ENCODE data around the gene TMEM184A.

TMEM184A gene

DNA sequence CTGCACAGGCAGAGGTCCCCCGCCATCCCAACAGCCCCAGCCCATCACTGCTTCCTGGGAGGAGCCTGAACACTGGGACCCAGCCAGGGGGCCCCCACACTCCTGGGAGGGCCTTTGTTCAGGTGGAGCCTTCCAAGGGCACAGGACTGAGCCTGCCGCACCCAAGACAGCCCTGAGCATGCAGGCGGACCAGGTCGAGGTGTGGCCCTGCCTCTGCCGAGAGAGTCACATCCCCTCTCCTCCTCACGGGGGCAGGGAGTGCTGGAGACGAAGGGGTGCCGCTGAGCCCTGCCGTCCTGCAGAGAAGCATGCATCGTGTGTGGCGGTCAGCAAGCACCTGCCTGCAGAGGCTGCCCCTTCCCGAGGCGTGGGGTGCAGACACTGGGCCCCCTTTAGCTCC is 32.8 kb downstream of the TMEM184A start:
- TF ChIP-seq YY1 (IDR thresholded peaks at IDR 0.05; ENCODE audit: low read depth) (no peak), NFIC (IDR thresholded peaks at IDR 0.05) (no peak), EGR1 (IDR thresholded peaks at IDR 0.05) (no peak), RAD21 (IDR thresholded peaks at IDR 0.05; ENCODE audit: low read depth) (no peak), EP300 (IDR thresholded peaks at IDR 0.05; ENCODE audit: borderline replicate concordance) (no peak), TEAD4 (IDR thresholded peaks at IDR 0.05) (no peak), CEBPB (IDR thresholded peaks at IDR 0.05) (no peak), FOXM1 (IDR thresholded peaks at IDR 0.05; ENCODE audit: borderline replicate concordance, low read depth) (no peak), ZBTB7A (IDR thresholded peaks at IDR 0.05; ENCODE audit: low read depth) (no peak), TCF12 (IDR thresholded peaks at IDR 0.05; ENCODE audit: low read depth) (no peak), CREB1 (IDR thresholded peaks at IDR 0.05; ENCODE audit: low read depth) (no peak), TAF1 (IDR thresholded peaks at IDR 0.05; ENCODE audit: low read depth) (no peak)
- TF ChIP-seq, protein P1, sequence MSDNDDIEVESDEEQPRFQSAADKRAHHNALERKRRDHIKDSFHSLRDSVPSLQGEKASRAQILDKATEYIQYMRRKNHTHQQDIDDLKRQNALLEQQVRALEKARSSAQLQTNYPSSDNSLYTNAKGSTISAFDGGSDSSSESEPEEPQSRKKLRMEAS (IDR thresholded peaks at IDR 0.05): no peak
- TF ChIP-seq, protein P2, sequence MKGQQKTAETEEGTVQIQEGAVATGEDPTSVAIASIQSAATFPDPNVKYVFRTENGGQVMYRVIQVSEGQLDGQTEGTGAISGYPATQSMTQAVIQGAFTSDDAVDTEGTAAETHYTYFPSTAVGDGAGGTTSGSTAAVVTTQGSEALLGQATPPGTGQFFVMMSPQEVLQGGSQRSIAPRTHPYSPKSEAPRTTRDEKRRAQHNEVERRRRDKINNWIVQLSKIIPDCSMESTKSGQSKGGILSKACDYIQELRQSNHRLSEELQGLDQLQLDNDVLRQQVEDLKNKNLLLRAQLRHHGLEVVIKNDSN (IDR thresholded peaks at IDR 0.05): no peak
- TF ChIP-seq, protein P3, sequence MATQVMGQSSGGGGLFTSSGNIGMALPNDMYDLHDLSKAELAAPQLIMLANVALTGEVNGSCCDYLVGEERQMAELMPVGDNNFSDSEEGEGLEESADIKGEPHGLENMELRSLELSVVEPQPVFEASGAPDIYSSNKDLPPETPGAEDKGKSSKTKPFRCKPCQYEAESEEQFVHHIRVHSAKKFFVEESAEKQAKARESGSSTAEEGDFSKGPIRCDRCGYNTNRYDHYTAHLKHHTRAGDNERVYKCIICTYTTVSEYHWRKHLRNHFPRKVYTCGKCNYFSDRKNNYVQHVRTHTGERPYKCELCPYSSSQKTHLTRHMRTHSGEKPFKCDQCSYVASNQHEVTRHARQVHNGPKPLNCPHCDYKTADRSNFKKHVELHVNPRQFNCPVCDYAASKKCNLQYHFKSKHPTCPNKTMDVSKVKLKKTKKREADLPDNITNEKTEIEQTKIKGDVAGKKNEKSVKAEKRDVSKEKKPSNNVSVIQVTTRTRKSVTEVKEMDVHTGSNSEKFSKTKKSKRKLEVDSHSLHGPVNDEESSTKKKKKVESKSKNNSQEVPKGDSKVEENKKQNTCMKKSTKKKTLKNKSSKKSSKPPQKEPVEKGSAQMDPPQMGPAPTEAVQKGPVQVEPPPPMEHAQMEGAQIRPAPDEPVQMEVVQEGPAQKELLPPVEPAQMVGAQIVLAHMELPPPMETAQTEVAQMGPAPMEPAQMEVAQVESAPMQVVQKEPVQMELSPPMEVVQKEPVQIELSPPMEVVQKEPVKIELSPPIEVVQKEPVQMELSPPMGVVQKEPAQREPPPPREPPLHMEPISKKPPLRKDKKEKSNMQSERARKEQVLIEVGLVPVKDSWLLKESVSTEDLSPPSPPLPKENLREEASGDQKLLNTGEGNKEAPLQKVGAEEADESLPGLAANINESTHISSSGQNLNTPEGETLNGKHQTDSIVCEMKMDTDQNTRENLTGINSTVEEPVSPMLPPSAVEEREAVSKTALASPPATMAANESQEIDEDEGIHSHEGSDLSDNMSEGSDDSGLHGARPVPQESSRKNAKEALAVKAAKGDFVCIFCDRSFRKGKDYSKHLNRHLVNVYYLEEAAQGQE (IDR thresholded peaks at IDR 0.05; ENCODE audit: low read depth): no peak

DNA sequence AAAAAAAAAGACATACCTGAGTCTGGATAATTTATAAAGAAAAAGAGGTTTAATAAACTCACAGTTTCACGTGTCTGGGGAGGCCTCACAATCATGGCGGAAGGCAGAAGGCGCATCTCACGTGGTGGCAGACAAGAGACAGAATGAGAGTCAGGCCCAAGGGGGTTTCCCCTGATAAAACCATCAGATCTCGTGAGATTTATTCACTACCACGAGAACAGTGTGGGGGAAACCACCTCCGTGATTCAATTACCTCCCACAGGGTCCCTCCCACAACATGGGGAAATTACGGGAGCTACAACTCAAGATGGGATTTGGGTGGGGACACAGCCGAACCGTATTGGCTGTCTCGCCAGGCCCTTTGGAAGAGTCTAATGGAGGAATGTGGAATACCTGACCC is 34.5 kb downstream of the TMEM184A start:
- no peak for TF ChIP-seq EP300 (IDR thresholded peaks at IDR 0.05; ENCODE audit: borderline replicate concordance)
- no peak for TF ChIP-seq TEAD4 (IDR thresholded peaks at IDR 0.05)
- TF ChIP-seq NFIC (IDR thresholded peaks at IDR 0.05): no peak
- TF ChIP-seq TCF12 (IDR thresholded peaks at IDR 0.05; ENCODE audit: low read depth): no peak
- TF ChIP-seq, protein P2 (IDR thresholded peaks at IDR 0.05): no peak
- TF ChIP-seq TAF1 (IDR thresholded peaks at IDR 0.05; ENCODE audit: low read depth): no peak
- no peak for TF ChIP-seq EGR1 (IDR thresholded peaks at IDR 0.05)
- no peak for TF ChIP-seq CREB1 (IDR thresholded peaks at IDR 0.05; ENCODE audit: low read depth)
- TF ChIP-seq, protein P3 (IDR thresholded peaks at IDR 0.05; ENCODE audit: low read depth): no peak
- TF ChIP-seq ZBTB7A (IDR thresholded peaks at IDR 0.05; ENCODE audit: low read depth): no peak
- no peak for TF ChIP-seq YY1 (IDR thresholded peaks at IDR 0.05; ENCODE audit: low read depth)
- TF ChIP-seq RAD21 (IDR thresholded peaks at IDR 0.05; ENCODE audit: low read depth): no peak
- TF ChIP-seq, protein P1 (IDR thresholded peaks at IDR 0.05): no peak
- no peak for TF ChIP-seq FOXM1 (IDR thresholded peaks at IDR 0.05; ENCODE audit: borderline replicate concordance, low read depth)
- no peak for TF ChIP-seq CEBPB (IDR thresholded peaks at IDR 0.05)

DNA sequence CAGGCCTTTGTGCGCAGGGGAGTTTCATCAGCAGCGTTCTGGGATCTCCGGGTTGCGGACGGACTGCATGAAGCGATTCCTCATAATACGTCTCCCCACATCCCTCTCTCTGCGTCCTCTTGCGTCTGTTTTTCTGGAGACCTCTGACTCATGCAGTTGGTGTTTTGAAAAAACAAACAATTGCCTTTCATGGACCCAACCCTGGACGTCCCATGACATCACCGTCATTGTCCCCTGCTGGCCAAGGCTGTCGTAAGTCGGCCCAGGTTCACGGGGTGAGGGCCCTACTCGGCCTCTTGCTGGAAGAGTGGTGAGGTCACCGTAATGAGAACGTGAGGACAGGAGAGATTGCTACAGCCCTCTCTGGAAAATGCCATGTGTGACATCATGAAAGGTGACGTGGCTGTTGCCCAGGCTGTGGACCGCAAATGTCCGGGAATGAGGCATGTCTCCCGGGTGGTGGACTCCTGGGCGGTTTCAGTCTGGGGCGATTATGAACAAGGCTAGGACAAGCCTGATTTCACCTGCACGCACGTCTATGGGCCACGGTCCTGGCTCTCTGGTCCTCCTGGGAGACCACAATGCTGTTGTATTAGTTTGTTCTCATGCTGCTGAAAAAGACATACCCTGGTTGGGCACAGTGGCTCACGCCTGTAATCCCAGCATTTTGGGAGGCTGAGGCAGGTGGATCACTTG is 35.3 kb downstream of the TMEM184A start:
- TF ChIP-seq YY1 (IDR thresholded peaks at IDR 0.05; ENCODE audit: low read depth) (no peak), RAD21 (IDR thresholded peaks at IDR 0.05; ENCODE audit: low read depth) (no peak), FOXM1 (IDR thresholded peaks at IDR 0.05; ENCODE audit: borderline replicate concordance, low read depth) (no peak), TAF1 (IDR thresholded peaks at IDR 0.05; ENCODE audit: low read depth) (no peak), NFIC (IDR thresholded peaks at IDR 0.05) (0 out of 2 replicates have a peak, but pooled peaks have one; percentile 18), CREB1 (IDR thresholded peaks at IDR 0.05; ENCODE audit: low read depth) (peak; percentile 61), EP300 (IDR thresholded peaks at IDR 0.05; ENCODE audit: borderline replicate concordance) (peak; percentile 67; the same call in 1 of the 2 replicates), TEAD4 (IDR thresholded peaks at IDR 0.05) (peak; percentile 48; the same call in 1 of the 2 replicates), TCF12 (IDR thresholded peaks at IDR 0.05; ENCODE audit: low read depth) (peak; percentile 67), CEBPB (IDR thresholded peaks at IDR 0.05) (peak; percentile 49; the same call in 1 of the 2 replicates), EGR1 (IDR thresholded peaks at IDR 0.05) (no peak), ZBTB7A (IDR thresholded peaks at IDR 0.05; ENCODE audit: low read depth) (no peak)
- TF ChIP-seq, protein P3 (IDR thresholded peaks at IDR 0.05; ENCODE audit: low read depth): no peak
- TF ChIP-seq, protein P2 (IDR thresholded peaks at IDR 0.05): 0 out of 2 replicates have a peak, but pooled peaks have one; percentile 29
- TF ChIP-seq, protein P1 (IDR thresholded peaks at IDR 0.05): peak; percentile 33; the same call in 1 of the 2 replicates

Data from Ishikawa (cell line).